B cell (primary cell): ENCODE data around the gene SPATA24. TPM values are rescaled to one million over a fixed set of nuclear protein-coding genes. Genes with fewer than 3 reads are reported as not detected.

Experiments used
- ATAC-seq: fragments of 200-7000 bp; cut with Tn5 transposase; one replicate; pipeline ENCODE4 v1.10.0; 2021; ENCODE audit warnings: low read depth, mild to moderate bottlenecking, moderate number of reproducible peaks, moderate library complexity
- CTCF ChIA-PET: fragments of 350-600 bp; sonication (Branson Sonifier 250); formaldehyde crosslinking; loops from one replicate; lab custom pipeline; 2021; ENCODE audit warnings: antibody characterized with exemption, inconsistent platforms; lab: Charles Lee
- POLR2A ChIA-PET: fragments of 350-600 bp; sonication (Branson Sonifier 250); formaldehyde crosslinking; loops from one replicate; lab custom pipeline; 2021; ENCODE audit warnings: antibody characterized with exemption; lab: Charles Lee
- DNase-seq: peaks from one replicate; pipeline ENCODE4 v3.0.0; 2013
- H2AFZ ChIP-seq: 2 replicates; pipeline ENCODE4 v1.6.1; 2012; ENCODE audit warnings: mild to moderate bottlenecking, low read depth, low read length; ENCODE audit not compliant: insufficient read depth, poor library complexity, severe bottlenecking
- H3K27ac ChIP-seq, 2 donors: 1 replicate in 1 of 2; 2 replicates in 1 of 2; pipeline ENCODE4 v1.5.1; 2012 to 2013; ENCODE audit warnings: low read length in 2 of 2, mild to moderate bottlenecking in 2 of 2, moderate library complexity in 1 of 2
- H3K27me3 ChIP-seq, 4 experiments: fragments of 200-600 bp in 1 of 4; sonication (generic) in 1 of 4; replicated peaks in 1 of 4; 1 replicate in 2 of 4; 2 replicates in 2 of 4; pipeline versions ENCODE4 v1.6.1 to v1.7.0; 2013 to 2016; ENCODE audit warnings: low read length in 3 of 4, mild to moderate bottlenecking in 2 of 4, mixed read lengths in 1 of 4, moderate library complexity in 1 of 4; ENCODE audit not compliant: insufficient read depth in 4 of 4, control insufficient read depth in 3 of 4; ENCODE audit errors: control extremely low read depth in 1 of 4
- H3K36me3 ChIP-seq, 2 experiments: replicated peaks in 1 of 2; 1 replicate in 1 of 2; 2 replicates in 1 of 2; pipeline versions ENCODE4 v1.6.1 to v1.7.1; 2013; ENCODE audit warnings: low read length in 1 of 2; ENCODE audit not compliant: insufficient read depth in 2 of 2, control insufficient read depth in 1 of 2; ENCODE audit errors: control extremely low read depth in 1 of 2, extremely low read depth in 1 of 2
- H3K4me1 ChIP-seq, 2 donors: fragments of 200-600 bp in 1 of 2; sonication (generic) in 1 of 2; 1 replicate in 1 of 2; 2 replicates in 1 of 2; pipeline versions ENCODE4 v1.5.1 to v1.6.1; 2013 to 2017; ENCODE audit warnings: low read length in 2 of 2; ENCODE audit not compliant: control insufficient read depth in 2 of 2, insufficient read depth in 2 of 2
- H3K4me2 ChIP-seq: replicated peaks from 2 replicates; pipeline ENCODE3; 2012; ENCODE audit warnings: mild to moderate bottlenecking, low read depth, low read length; ENCODE audit not compliant: poor library complexity, severe bottlenecking
- H3K4me3 ChIP-seq, 5 experiments: fragments of 200-600 bp in 1 of 5; sonication (generic) in 1 of 5; 1 replicate in 3 of 5; 2 replicates in 2 of 5; pipeline versions ENCODE4 v1.5.1 to v1.7.0; 2011 to 2016; ENCODE audit warnings: low read length in 4 of 5, mild to moderate bottlenecking in 4 of 5, low read depth in 2 of 5, control low read depth in 1 of 5, moderate library complexity in 1 of 5; ENCODE audit not compliant: insufficient read depth in 1 of 5; ENCODE audit errors: control extremely low read depth in 1 of 5, extremely low read depth in 1 of 5
- H3K79me2 ChIP-seq: fragments of 200-600 bp; sonication (generic); one replicate; pipeline ENCODE4 v1.6.0; 2016; ENCODE audit warnings: low read length; ENCODE audit not compliant: control insufficient read depth, insufficient read depth
- H3K9ac ChIP-seq: fragments of 200-600 bp; sonication (generic); 2 replicates; pipeline ENCODE4 v1.6.1; 2017; ENCODE audit warnings: mild to moderate bottlenecking, low read length, moderate library complexity
- H3K9me3 ChIP-seq, 3 donors: one replicate each; pipeline versions ENCODE4 v1.6.1 to v1.7.1; 2013; ENCODE audit warnings: low read length in 2 of 3; ENCODE audit not compliant: control insufficient read depth in 2 of 3, insufficient read depth in 1 of 3; ENCODE audit errors: control extremely low read depth in 1 of 3
- H4K20me1 ChIP-seq: 2 replicates; pipeline ENCODE4 v1.6.0; 2012; ENCODE audit warnings: mild to moderate bottlenecking, low read length; ENCODE audit not compliant: insufficient read depth, control insufficient read depth, poor library complexity, severe bottlenecking
- H3K27ac Mint-ChIP-seq: one replicate; pipeline ENCODE4 v1.8.0; 2021; ENCODE audit warnings: mixed read lengths
- H3K27me3 Mint-ChIP-seq: one replicate; pipeline ENCODE4 v1.8.0; 2021; ENCODE audit warnings: mixed read lengths
- H3K4me1 Mint-ChIP-seq: one replicate; pipeline ENCODE4 v1.8.0; 2021; ENCODE audit warnings: mixed read lengths
- H3K4me3 Mint-ChIP-seq: one replicate; pipeline ENCODE4 v1.8.0; 2021; ENCODE audit warnings: mixed read lengths
- H3K9me3 Mint-ChIP-seq: one replicate; pipeline ENCODE4 v1.8.0; 2022; ENCODE audit warnings: mixed read lengths; ENCODE audit not compliant: insufficient read depth
- CTCF ChIP-seq: fragments of 200-600 bp; IDR thresholded peaks from one replicate; pipeline ENCODE4 v1.8.0; 2022; ENCODE audit warnings: antibody characterized with exemption, mild to moderate bottlenecking
- EZH2 ChIP-seq: IDR thresholded peaks from 2 replicates; pipeline ENCODE4 v1.6.1; 2012; ENCODE audit warnings: borderline replicate concordance, low read depth, mild to moderate bottlenecking, moderate library complexity, low read length; ENCODE audit not compliant: insufficient read depth, poor library complexity, severe bottlenecking
- WGBS: methylation state at CpG from one replicate; pipeline ENCODE4 v1.1.5; 2013; ENCODE audit warnings: missing lambda C conversion rate; ENCODE audit not compliant: insufficient coverage; 5-methylcytosine and 5-hydroxymethylcytosine counted together
- intact Hi-C: fragments of 100-400 bp; cut with micrococcal nuclease; formaldehyde crosslinking; loops from one replicate; pipeline ENCODE4 v1.10.0; 2022
- polyA plus RNA-seq: library from polyadenylated mRNA; depleted of rRNA; stranded (reverse); fragments of >200 nt; gene quantifications from 2 replicates; pipeline ENCODE4 v1.2.3, GENCODE V29; 2012
- total RNA-seq, 2 donors: library from RNA; stranded (reverse); fragments of 120-200 nt in 1 of 2; gene quantifications; 1 replicate in 1 of 2; 2 replicates in 1 of 2; pipeline versions ENCODE4 v1.2.3 to v1.2.4, GENCODE V29; 2013 to 2022

Gene SPATA24
- total and polyA plus RNA-seq, 2 donors (not counting 1 experiment from before 2014, with no cell fraction given): 2.0 to 6.4 TPM

- no peak for DNase-seq
- peaks cover 13% of the 10 kb centered on the region for H3K4me1 Mint-ChIP-seq
These were observed 48.2 kb upstream of the SPATA24 start for GRCh38 chr5:139451878-139452660.

More at GRCh38 chr5:139451878-139452660, 48.2 kb upstream of the SPATA24 start:
- ChIA-PET CTCF (no interaction called here), POLR2A (no interaction called here)
- Histone ChIP-seq H3K36me3 (no peaks in the 10 kb centered on the region), H3K27me3 (no peaks in the 10 kb centered on the region), H3K9ac (no peak overlapping the region), H3K79me2 (no peaks in the 10 kb centered on the region), H2AFZ (no peak overlapping the region), H3K4me2 (no peak overlapping the region), H3K4me3 (no peak overlapping the region), H3K4me1 (peaks cover 10 to 12% of the 10 kb centered on the region in 2 donors), H4K20me1 (no peaks in the 10 kb centered on the region), H3K9me3 (no peaks in the 10 kb centered on the region), H3K27ac (no peak overlapping the region)
- TF ChIP-seq EZH2 (no peak), CTCF (no peak)
- H3K27ac Mint-ChIP-seq: no peak overlapping the region
- intact Hi-C loops: no loop called here
- WGBS: 81% methylated on average over 3 of the region's 3 CpGs
- no peaks in the 10 kb centered on the region for H3K27me3 Mint-ChIP-seq
- H3K4me3 Mint-ChIP-seq: no peak overlapping the region
- no peak for ATAC-seq
- no peaks in the 10 kb centered on the region for H3K9me3 Mint-ChIP-seq
